KMS-11 (cell line): ENCODE measurements around the gene CISD3.

Source experiments
- H2AFZ ChIP-seq: fragments of 200-600 bp; sonication (generic); 2 replicates; pipeline ENCODE4 v1.6.1; 2016; ENCODE audit warnings: antibody characterized with exemption, mixed run types, low read depth
- H3K27ac ChIP-seq: fragments of 200-600 bp; sonication (generic); 2 replicates; pipeline ENCODE4 v1.6.1; 2016; ENCODE audit warnings: mild to moderate bottlenecking, mixed run types
- H3K27me3 ChIP-seq: fragments of 200-600 bp; sonication (generic); 2 replicates; pipeline ENCODE4 v1.6.1; 2017; ENCODE audit warnings: mild to moderate bottlenecking, low read depth, mixed run types, moderate library complexity; ENCODE audit not compliant: insufficient read depth
- H3K36me3 ChIP-seq: fragments of 200-600 bp; sonication (generic); 2 replicates; pipeline ENCODE4 v1.6.1; 2017; ENCODE audit warnings: mild to moderate bottlenecking, mixed run types; ENCODE audit not compliant: insufficient read depth
- H3K4me1 ChIP-seq: fragments of 200-600 bp; sonication (generic); 2 replicates; pipeline ENCODE4 v1.6.1; 2016; ENCODE audit warnings: mild to moderate bottlenecking, low read depth, mixed run types; ENCODE audit not compliant: poor library complexity, severe bottlenecking
- H3K4me2 ChIP-seq: fragments of 200-600 bp; sonication (generic); 2 replicates; pipeline ENCODE4 v1.7.0; 2016; ENCODE audit warnings: mild to moderate bottlenecking, mixed run types
- H3K4me3 ChIP-seq: fragments of 200-600 bp; sonication (generic); IDR thresholded peaks from 2 replicates; pipeline ENCODE4 v1.6.1; 2017; ENCODE audit warnings: low read depth, low read length, mixed read lengths; ENCODE audit not compliant: insufficient read depth
- H3K79me2 ChIP-seq: fragments of 200-600 bp; sonication (generic); 2 replicates; pipeline ENCODE4 v1.6.1; 2016; ENCODE audit warnings: low read depth, mixed run types; ENCODE audit not compliant: insufficient read depth
- H3K9ac ChIP-seq: fragments of 200-600 bp; sonication (generic); 2 replicates; pipeline ENCODE4 v1.6.1; 2016; ENCODE audit warnings: mild to moderate bottlenecking, mixed run types
- H4K20me1 ChIP-seq: fragments of 200-600 bp; sonication (generic); 2 replicates; pipeline ENCODE4 v1.6.1; 2016; ENCODE audit warnings: mild to moderate bottlenecking, mixed run types; ENCODE audit not compliant: insufficient read depth
- CTCF ChIP-seq: fragments of 200-600 bp; sonication (generic); conservative IDR thresholded peaks from 2 replicates; pipeline ENCODE4 v1.6.1; 2017; ENCODE audit warnings: low read depth, mild to moderate bottlenecking, antibody characterized with exemption, low read length, moderate library complexity, mixed read lengths

CISD3 gene

GRCh38 chr17:38706505-38707216, 23.5 kb upstream of the CISD3 start:
- Histone ChIP-seq H3K4me1 (peaks cover 12% of the 10 kb centered on the region), H3K9ac (peak overlapping the region; percentile 71; the same call in 1 of the 2 replicates), H3K36me3 (no peaks in the 10 kb centered on the region; the same call in 1 of the 2 replicates), H3K27ac (peak overlapping the region; percentile 33; the same call in 1 of the 2 replicates), H3K27me3 (no peaks in the 10 kb centered on the region), H2AFZ (0 out of 2 replicates have a peak overlapping the region, but pooled peaks have one; percentile 29), H3K79me2 (peaks cover 36% of the 10 kb centered on the region), H4K20me1 (no peaks in the 10 kb centered on the region), H3K4me3 (no peak overlapping the region), H3K4me2 (peak overlapping the region; percentile 94)
- no peak for TF ChIP-seq CTCF

- Histone ChIP-seq H3K9ac (no peak overlapping the region), H3K79me2 (peaks cover 36% of the 10 kb centered on the region), H3K4me3 (no peak overlapping the region)
Measured at GRCh38 chr17:38707678-38708351, 22.3 kb upstream of the CISD3 start.

GRCh38 chr17:38709104-38709820, 20.9 kb upstream of the CISD3 start:
- Histone ChIP-seq H2AFZ (no peak overlapping the region), H3K4me2 (no peak overlapping the region), H3K79me2 (peaks cover 34% of the 10 kb centered on the region), H3K4me1 (peaks cover 11% of the 10 kb centered on the region), H3K27me3 (no peaks in the 10 kb centered on the region), H3K9ac (no peak overlapping the region), H3K36me3 (no peaks in the 10 kb centered on the region; the same call in 1 of the 2 replicates), H4K20me1 (no peaks in the 10 kb centered on the region), H3K27ac (no peak overlapping the region), H3K4me3 (no peak overlapping the region)
- no peak for TF ChIP-seq CTCF

More at GRCh38 chr17:38707678-38708351, 22.3 kb upstream of the CISD3 start:
- H3K27me3 ChIP-seq: no peaks in the 10 kb centered on the region
- no peak overlapping the region for H3K27ac ChIP-seq
- H4K20me1 ChIP-seq: no peaks in the 10 kb centered on the region
- no peak overlapping the region for H3K4me2 ChIP-seq
- no peak for TF ChIP-seq CTCF
- no peaks in the 10 kb centered on the region; the same call in 1 of the 2 replicates for H3K36me3 ChIP-seq
- H3K4me1 ChIP-seq: peaks cover 11% of the 10 kb centered on the region
- H2AFZ ChIP-seq: no peak overlapping the region

- Histone ChIP-seq H2AFZ (no peak overlapping the region), H3K4me1 (peaks cover 11% of the 10 kb centered on the region), H3K27me3 (no peaks in the 10 kb centered on the region), H3K36me3 (no peaks in the 10 kb centered on the region; the same call in 1 of the 2 replicates), H4K20me1 (no peaks in the 10 kb centered on the region), H3K9ac (no peak overlapping the region), H3K4me2 (no peak overlapping the region), H3K4me3 (no peak overlapping the region), H3K79me2 (peaks cover 33% of the 10 kb centered on the region), H3K27ac (no peak overlapping the region)
- no peak for TF ChIP-seq CTCF
Measured at GRCh38 chr17:38709864-38710603, 20.1 kb upstream of the CISD3 start.
